ENCODE results near the gene MFSD1.
A peak's percentile ranks its signal among the peaks of the same experiment; 100 is the strongest.

The MFSD1 gene, protein sequence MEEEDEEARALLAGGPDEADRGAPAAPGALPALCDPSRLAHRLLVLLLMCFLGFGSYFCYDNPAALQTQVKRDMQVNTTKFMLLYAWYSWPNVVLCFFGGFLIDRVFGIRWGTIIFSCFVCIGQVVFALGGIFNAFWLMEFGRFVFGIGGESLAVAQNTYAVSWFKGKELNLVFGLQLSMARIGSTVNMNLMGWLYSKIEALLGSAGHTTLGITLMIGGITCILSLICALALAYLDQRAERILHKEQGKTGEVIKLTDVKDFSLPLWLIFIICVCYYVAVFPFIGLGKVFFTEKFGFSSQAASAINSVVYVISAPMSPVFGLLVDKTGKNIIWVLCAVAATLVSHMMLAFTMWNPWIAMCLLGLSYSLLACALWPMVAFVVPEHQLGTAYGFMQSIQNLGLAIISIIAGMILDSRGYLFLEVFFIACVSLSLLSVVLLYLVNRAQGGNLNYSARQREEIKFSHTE

DNA sequence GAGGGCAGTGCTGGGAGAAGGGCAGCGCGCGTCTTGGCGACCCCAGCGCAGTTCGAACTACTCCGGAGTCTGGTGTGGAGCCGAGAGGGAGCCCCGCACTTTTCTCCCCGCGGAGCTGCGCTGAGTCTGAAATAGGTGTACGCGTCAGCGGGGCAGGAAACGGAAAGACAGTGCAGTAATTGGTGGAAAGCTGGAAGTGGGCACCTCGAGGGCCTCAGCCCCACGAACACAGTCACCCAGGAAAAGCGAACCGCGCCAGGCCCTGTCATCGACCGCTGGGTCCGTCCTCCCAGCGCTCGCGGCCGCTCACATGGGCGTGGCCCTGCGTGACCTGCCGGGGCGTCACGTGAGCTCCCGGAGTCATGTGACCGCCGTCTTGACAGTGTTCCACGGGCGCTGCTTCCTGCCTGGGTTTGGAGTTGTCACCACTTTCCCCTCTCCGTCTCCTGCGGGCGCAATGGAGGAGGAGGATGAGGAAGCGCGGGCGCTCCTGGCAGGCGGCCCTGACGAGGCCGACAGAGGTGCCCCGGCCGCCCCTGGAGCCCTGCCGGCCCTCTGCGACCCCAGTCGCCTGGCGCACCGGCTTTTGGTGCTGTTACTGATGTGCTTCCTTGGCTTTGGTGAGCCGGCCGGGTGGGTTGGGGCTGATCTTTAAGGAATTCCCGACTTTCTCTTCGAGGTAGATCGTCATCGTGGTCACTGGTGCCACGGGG, at the start of gene MFSD1:
TSS of gene MFSD1 (plus strand) at position 359 of the 713 bp plus-strand sequence. CDS start at position 458, 99 bp downstream.
- H3K36me3 ChIP-seq (ENCODE audit: insufficient read depth, low read length): peaks cover 26% of the 10 kb centered on the region; the same call in 1 of the 2 replicates
- peak within 1 kb of the TSS; percentile 75 for H3K4me3 ChIP-seq (ENCODE audit: low read depth, low read length, poor library complexity, severe bottlenecking)
- H3K79me2 ChIP-seq (ENCODE audit: insufficient read depth, low read length): peaks cover 32% of the 10 kb centered on the region
- H4K20me1 ChIP-seq (ENCODE audit: insufficient read depth, low read length): no peaks in the 10 kb centered on the region
- TF ChIP-seq, protein P1, sequence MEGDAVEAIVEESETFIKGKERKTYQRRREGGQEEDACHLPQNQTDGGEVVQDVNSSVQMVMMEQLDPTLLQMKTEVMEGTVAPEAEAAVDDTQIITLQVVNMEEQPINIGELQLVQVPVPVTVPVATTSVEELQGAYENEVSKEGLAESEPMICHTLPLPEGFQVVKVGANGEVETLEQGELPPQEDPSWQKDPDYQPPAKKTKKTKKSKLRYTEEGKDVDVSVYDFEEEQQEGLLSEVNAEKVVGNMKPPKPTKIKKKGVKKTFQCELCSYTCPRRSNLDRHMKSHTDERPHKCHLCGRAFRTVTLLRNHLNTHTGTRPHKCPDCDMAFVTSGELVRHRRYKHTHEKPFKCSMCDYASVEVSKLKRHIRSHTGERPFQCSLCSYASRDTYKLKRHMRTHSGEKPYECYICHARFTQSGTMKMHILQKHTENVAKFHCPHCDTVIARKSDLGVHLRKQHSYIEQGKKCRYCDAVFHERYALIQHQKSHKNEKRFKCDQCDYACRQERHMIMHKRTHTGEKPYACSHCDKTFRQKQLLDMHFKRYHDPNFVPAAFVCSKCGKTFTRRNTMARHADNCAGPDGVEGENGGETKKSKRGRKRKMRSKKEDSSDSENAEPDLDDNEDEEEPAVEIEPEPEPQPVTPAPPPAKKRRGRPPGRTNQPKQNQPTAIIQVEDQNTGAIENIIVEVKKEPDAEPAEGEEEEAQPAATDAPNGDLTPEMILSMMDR (IDR thresholded peaks at IDR 0.05; ENCODE audit: low read length): no peak
- no peak for TF ChIP-seq EZH2 (IDR thresholded peaks at IDR 0.05; ENCODE audit: borderline replicate concordance, low read length)
- no peaks in the 10 kb centered on the region for H3K9me3 ChIP-seq (ENCODE audit: low read length)
- H3K27me3 ChIP-seq (ENCODE audit: insufficient read depth, low read length): no peaks in the 10 kb centered on the region
- peaks cover 35% of the 10 kb centered on the region for H3K4me1 ChIP-seq (ENCODE audit: insufficient read depth, low read length, severe bottlenecking)
- no peaks in the 10 kb centered on the region for H3F3A ChIP-seq (ENCODE audit: insufficient read depth, low read length)
- peak within 1 kb of the TSS; percentile 64 for H2AFZ ChIP-seq (ENCODE audit: low read length)
- no peak within 1 kb of the TSS for H3K27ac ChIP-seq (ENCODE audit: low read depth, low read length, poor library complexity, severe bottlenecking)
- no peaks in the 10 kb centered on the region for H3K9me2 ChIP-seq (ENCODE audit: low read depth, low read length)
- peak within 1 kb of the TSS; percentile 72 for H3K9ac ChIP-seq (ENCODE audit: low read length)
- peak within 1 kb of the TSS; percentile 86 for H3K4me2 ChIP-seq (ENCODE audit: low read length)

DNA sequence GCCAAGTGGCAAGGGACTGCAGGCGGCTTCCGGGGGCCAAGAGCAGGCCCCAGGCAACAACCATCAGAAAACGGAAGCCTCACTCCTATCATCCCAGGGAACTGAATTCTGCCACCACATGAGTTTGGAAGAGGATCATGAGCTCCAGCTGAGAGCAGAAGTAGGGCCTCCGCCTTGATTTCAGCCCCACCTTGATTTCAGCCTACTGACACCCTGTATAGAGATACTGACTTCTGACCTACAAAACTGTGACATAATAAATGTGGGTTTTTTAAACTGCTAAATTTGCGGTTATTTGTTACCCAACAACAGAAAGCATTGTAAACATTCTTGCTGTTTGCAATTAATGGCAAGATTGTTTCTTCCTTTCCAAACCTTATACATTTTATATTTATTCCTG, 48.0 kb upstream of the MFSD1 start:
- TF ChIP-seq, protein P1 (IDR thresholded peaks at IDR 0.05; ENCODE audit: low read length): no peak
- no peak for TF ChIP-seq EZH2 (IDR thresholded peaks at IDR 0.05; ENCODE audit: borderline replicate concordance, low read length)
- H3K79me2 ChIP-seq (ENCODE audit: insufficient read depth, low read length): no peaks in the 10 kb centered on the region

DNA sequence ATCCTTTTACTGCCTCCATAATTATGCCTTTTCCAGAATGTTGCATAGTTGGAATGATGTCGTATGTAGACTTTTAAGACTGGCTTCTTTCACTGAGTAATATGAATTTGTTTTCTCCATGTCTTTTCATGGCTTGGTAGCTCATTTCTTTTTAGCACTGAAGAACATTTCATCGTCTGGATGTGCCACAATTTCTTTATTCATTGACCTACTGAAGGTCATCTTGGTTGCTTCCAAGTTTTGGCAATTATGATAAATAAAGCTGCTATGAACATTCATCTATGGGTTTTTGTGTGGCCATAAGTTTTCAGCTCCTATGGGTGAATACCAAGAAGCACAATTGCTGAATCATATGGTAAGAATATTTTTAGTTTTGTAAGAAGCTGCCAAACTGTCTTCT, 46.4 kb upstream of the MFSD1 start:
- no peak overlapping the region for H3K4me2 ChIP-seq (ENCODE audit: low read length)
- no peaks in the 10 kb centered on the region for H3K4me1 ChIP-seq (ENCODE audit: insufficient read depth, low read length, severe bottlenecking)
- H2AFZ ChIP-seq (ENCODE audit: low read length): no peak overlapping the region
- H3K27ac ChIP-seq (ENCODE audit: low read depth, low read length, poor library complexity, severe bottlenecking): no peak overlapping the region
- H3K27me3 ChIP-seq (ENCODE audit: insufficient read depth, low read length): no peaks in the 10 kb centered on the region
- H3K9me2 ChIP-seq (ENCODE audit: low read depth, low read length): no peaks in the 10 kb centered on the region
- no peak for TF ChIP-seq EZH2 (IDR thresholded peaks at IDR 0.05; ENCODE audit: borderline replicate concordance, low read length)
- TF ChIP-seq, protein P1 (IDR thresholded peaks at IDR 0.05; ENCODE audit: low read length): no peak
- no peaks in the 10 kb centered on the region for H3F3A ChIP-seq (ENCODE audit: insufficient read depth, low read length)
- no peaks in the 10 kb centered on the region for H3K79me2 ChIP-seq (ENCODE audit: insufficient read depth, low read length)
- no peaks in the 10 kb centered on the region for H4K20me1 ChIP-seq (ENCODE audit: insufficient read depth, low read length)
- H3K9me3 ChIP-seq (ENCODE audit: low read length): no peaks in the 10 kb centered on the region
- H3K36me3 ChIP-seq (ENCODE audit: insufficient read depth, low read length): no peaks in the 10 kb centered on the region
- no peak overlapping the region for H3K9ac ChIP-seq (ENCODE audit: low read length)
- no peak overlapping the region for H3K4me3 ChIP-seq (ENCODE audit: low read depth, low read length, poor library complexity, severe bottlenecking)

More for the DNA sequence above, 48.0 kb upstream of the MFSD1 start:
- H3K9ac ChIP-seq (ENCODE audit: low read length): no peak overlapping the region
- no peaks in the 10 kb centered on the region for H3K9me3 ChIP-seq (ENCODE audit: low read length)
- H3K27ac ChIP-seq (ENCODE audit: low read depth, low read length, poor library complexity, severe bottlenecking): no peak overlapping the region
- no peak overlapping the region for H3K4me2 ChIP-seq (ENCODE audit: low read length)
- H3K4me1 ChIP-seq (ENCODE audit: insufficient read depth, low read length, severe bottlenecking): no peaks in the 10 kb centered on the region
- H3K4me3 ChIP-seq (ENCODE audit: low read depth, low read length, poor library complexity, severe bottlenecking): no peak overlapping the region
- H3K36me3 ChIP-seq (ENCODE audit: insufficient read depth, low read length): no peaks in the 10 kb centered on the region
- no peaks in the 10 kb centered on the region for H3K27me3 ChIP-seq (ENCODE audit: insufficient read depth, low read length)
- H3F3A ChIP-seq (ENCODE audit: insufficient read depth, low read length): no peaks in the 10 kb centered on the region
- no peaks in the 10 kb centered on the region for H4K20me1 ChIP-seq (ENCODE audit: insufficient read depth, low read length)
- no peak overlapping the region for H2AFZ ChIP-seq (ENCODE audit: low read length)
- H3K9me2 ChIP-seq (ENCODE audit: low read depth, low read length): no peaks in the 10 kb centered on the region

All from OCI-LY1 (cell line).